SU-DHL-6 (cell line): ENCODE measurements around the gene ZCRB1.

Source experiments
- H2AFZ ChIP-seq: fragments of 200-600 bp; sonication (generic); 2 replicates; pipeline ENCODE4 v1.6.1; 2014; ENCODE audit warnings: low read depth, mild to moderate bottlenecking, moderate library complexity, mixed read lengths, antibody characterized with exemption, low read length; ENCODE audit not compliant: severe bottlenecking
- H3F3A ChIP-seq: fragments of 200-600 bp; shearing (Covaris generic); 2 replicates; pipeline ENCODE4 v1.6.0; 2016; ENCODE audit warnings: antibody characterized with exemption, mild to moderate bottlenecking; ENCODE audit not compliant: insufficient read depth
- H3K27ac ChIP-seq: fragments of 200-600 bp; sonication (generic); 2 replicates; pipeline ENCODE4 v1.5.1; 2016; ENCODE audit warnings: low read depth, mild to moderate bottlenecking, low read length, moderate library complexity, mixed read lengths
- H3K27me3 ChIP-seq: fragments of 200-600 bp; sonication (generic), shearing (Covaris generic); 2 replicates; pipeline ENCODE4 v1.6.0; 2014; ENCODE audit warnings: mild to moderate bottlenecking, low read length
- H3K36me3 ChIP-seq: fragments of 200-600 bp; sonication (generic); 2 replicates; pipeline ENCODE4 v1.6.1; 2014; ENCODE audit warnings: mild to moderate bottlenecking, low read length, mixed read lengths
- H3K4me2 ChIP-seq: fragments of 300-600, 200-600 bp; shearing (Covaris generic), sonication (generic); 2 replicates; pipeline ENCODE4 v1.6.0; 2014; ENCODE audit warnings: low read length, low read depth, mild to moderate bottlenecking; ENCODE audit not compliant: poor library complexity, severe bottlenecking
- H3K4me3 ChIP-seq: fragments of 200-600 bp; sonication (generic); 2 replicates; pipeline ENCODE4 v1.5.1; 2014; ENCODE audit warnings: antibody characterized with exemption, low read length, mild to moderate bottlenecking, mixed read lengths; ENCODE audit not compliant: insufficient read depth, poor library complexity, severe bottlenecking
- H3K79me2 ChIP-seq: fragments of 200-600 bp; sonication (generic); 2 replicates; pipeline ENCODE4 v1.6.1; 2014; ENCODE audit warnings: mild to moderate bottlenecking, low read length, moderate library complexity; ENCODE audit not compliant: insufficient read depth
- H3K9ac ChIP-seq: fragments of 200-600 bp; sonication (generic); 2 replicates; pipeline ENCODE4 v1.7.0; 2014; ENCODE audit warnings: mild to moderate bottlenecking, low read length
- H3K9me2 ChIP-seq: fragments of 200-600 bp; sonication (generic); replicated peaks from 2 replicates; pipeline ENCODE4 v1.6.1; 2014; ENCODE audit warnings: low read length; ENCODE audit not compliant: insufficient read depth
- H3K9me3 ChIP-seq: fragments of 200-600 bp; sonication (generic); 2 replicates; pipeline ENCODE4 v1.6.1; 2014; ENCODE audit warnings: low read length, mixed read lengths; ENCODE audit not compliant: insufficient read depth
- H4K20me1 ChIP-seq: fragments of 200-600 bp; sonication (generic); 2 replicates; pipeline ENCODE4 v1.6.1; 2014; ENCODE audit warnings: low read depth, mild to moderate bottlenecking, antibody characterized with exemption, low read length, moderate library complexity, mixed read lengths
- EZH2phosphoT487 ChIP-seq: fragments of 200-600 bp; sonication (generic), shearing (Covaris generic); conservative IDR thresholded peaks from 2 replicates; pipeline ENCODE4 v1.6.1; 2018; ENCODE audit warnings: mild to moderate bottlenecking, antibody characterized with exemption, low read length, moderate library complexity, mixed read lengths
- TF ChIP-seq, protein P1 (sequence below): fragments of 200-600 bp; sonication (generic); IDR thresholded peaks from one replicate; pipeline ENCODE4 v1.5.1; 2017; ENCODE audit warnings: antibody characterized with exemption, mild to moderate bottlenecking, low read length, moderate library complexity; ENCODE audit not compliant: insufficient read depth, poor library complexity, severe bottlenecking

The ZCRB1 gene, protein sequence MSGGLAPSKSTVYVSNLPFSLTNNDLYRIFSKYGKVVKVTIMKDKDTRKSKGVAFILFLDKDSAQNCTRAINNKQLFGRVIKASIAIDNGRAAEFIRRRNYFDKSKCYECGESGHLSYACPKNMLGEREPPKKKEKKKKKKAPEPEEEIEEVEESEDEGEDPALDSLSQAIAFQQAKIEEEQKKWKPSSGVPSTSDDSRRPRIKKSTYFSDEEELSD

DNA sequence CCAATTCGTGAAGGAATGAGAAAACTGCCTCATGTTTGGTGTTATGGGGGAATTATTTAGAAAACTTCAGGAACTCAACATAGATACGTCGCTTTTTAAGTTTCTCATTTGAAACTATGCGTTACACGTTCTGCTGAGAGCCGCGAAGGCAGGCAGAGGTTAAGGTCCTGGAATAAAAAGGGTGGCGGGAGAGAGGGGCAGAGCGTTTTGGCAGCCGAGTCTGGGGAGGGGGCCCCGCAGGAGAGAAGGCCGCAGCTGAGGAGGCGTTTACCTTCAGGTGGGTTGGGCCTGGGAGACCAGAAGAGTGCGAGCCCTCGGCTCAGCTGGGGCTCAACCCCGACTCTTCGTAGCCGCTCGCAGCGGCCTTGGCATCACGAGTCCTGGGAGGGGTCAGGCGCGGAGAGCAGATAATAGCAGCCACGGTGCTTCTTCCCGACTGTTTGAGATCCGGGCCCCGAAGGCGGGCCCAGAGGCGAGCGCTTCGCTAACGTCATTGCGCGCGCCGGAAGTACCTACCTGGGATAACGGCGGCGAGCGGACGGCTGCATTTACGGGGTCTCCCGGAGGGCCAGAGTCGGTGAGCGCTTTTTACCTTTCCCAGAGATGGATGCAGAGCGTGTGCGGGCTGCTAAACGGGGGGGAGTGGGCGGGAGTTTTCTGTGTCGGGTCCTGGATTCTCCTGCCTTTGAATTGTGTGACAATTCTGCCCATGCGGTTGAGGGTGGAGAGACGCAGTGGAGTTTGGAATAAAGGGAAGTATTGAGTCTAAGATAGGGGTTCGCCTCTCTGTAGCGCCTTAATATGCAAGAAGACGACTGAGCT, at the start of gene ZCRB1, which contains the start of gene PPHLN1:
ZCRB1 (minus strand) TSS at position 442 of the 822 bp plus-strand sequence. CDS start 1,992 bp downstream, outside the sequence.
PPHLN1 (plus strand) TSS at position 515 of the 822 bp plus-strand sequence. CDS start 9,736 bp downstream, outside the sequence.
- H3K79me2 ChIP-seq, result peaks cover 60% of the 10 kb centered on the region
- no peak for TF ChIP-seq EZH2phosphoT487
- TF ChIP-seq, protein P1, sequence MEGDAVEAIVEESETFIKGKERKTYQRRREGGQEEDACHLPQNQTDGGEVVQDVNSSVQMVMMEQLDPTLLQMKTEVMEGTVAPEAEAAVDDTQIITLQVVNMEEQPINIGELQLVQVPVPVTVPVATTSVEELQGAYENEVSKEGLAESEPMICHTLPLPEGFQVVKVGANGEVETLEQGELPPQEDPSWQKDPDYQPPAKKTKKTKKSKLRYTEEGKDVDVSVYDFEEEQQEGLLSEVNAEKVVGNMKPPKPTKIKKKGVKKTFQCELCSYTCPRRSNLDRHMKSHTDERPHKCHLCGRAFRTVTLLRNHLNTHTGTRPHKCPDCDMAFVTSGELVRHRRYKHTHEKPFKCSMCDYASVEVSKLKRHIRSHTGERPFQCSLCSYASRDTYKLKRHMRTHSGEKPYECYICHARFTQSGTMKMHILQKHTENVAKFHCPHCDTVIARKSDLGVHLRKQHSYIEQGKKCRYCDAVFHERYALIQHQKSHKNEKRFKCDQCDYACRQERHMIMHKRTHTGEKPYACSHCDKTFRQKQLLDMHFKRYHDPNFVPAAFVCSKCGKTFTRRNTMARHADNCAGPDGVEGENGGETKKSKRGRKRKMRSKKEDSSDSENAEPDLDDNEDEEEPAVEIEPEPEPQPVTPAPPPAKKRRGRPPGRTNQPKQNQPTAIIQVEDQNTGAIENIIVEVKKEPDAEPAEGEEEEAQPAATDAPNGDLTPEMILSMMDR, result no peak

DNA sequence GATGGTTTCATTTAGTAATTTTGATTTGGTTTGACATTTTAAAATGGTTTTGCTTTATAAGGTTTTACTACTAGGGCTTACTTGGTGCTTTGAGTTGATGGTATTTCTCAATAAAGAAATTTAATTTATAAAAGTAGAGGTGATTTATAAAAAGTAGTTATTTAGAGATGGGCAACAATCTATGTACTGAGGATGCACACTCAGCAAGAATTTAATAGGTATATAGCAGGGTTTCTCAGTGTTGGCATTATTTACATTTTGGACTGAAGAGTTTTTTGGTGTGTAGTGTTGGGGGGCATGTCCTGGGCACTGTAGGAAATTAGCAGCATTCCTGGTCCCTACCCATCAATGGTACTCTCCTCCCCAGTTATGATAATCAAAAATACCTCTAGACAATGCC, 47.8 kb upstream of the ZCRB1 start:
- Histone ChIP-seq H3K27ac (peak overlapping the region; percentile 51), H3F3A (peaks cover 8% of the 10 kb centered on the region; the same call in 1 of the 2 replicates), H3K9ac (no peak overlapping the region), H2AFZ (no peak overlapping the region), H3K36me3 (peaks cover 18% of the 10 kb centered on the region; the same call in 1 of the 2 replicates), H3K79me2 (no peaks in the 10 kb centered on the region), H3K4me2 (peak overlapping the region; percentile 21), H3K4me3 (no peak overlapping the region), H3K9me3 (no peaks in the 10 kb centered on the region), H4K20me1 (no peaks in the 10 kb centered on the region), H3K27me3 (no peaks in the 10 kb centered on the region), H3K9me2 (no peaks in the 10 kb centered on the region)
- TF ChIP-seq, protein P1, result no peak
- TF ChIP-seq EZH2phosphoT487, result no peak

More for the DNA sequence above, at the start of gene ZCRB1, which contains the start of gene PPHLN1:
- Histone ChIP-seq H2AFZ (peak within 1 kb of the TSS; percentile 91), H3K9me2 (no peaks in the 10 kb centered on the region), H3F3A (no peaks in the 10 kb centered on the region), H4K20me1 (peaks cover 5% of the 10 kb centered on the region; the same call in 1 of the 2 replicates), H3K36me3 (peaks cover 7% of the 10 kb centered on the region; the same call in 1 of the 2 replicates), H3K4me2 (peak within 1 kb of the TSS; percentile 94), H3K9ac (peak within 1 kb of the TSS; percentile 84), H3K27me3 (no peaks in the 10 kb centered on the region), H3K4me3 (peak within 1 kb of the TSS; percentile 85), H3K9me3 (no peaks in the 10 kb centered on the region), H3K27ac (peak within 1 kb of the TSS; percentile 57)

DNA sequence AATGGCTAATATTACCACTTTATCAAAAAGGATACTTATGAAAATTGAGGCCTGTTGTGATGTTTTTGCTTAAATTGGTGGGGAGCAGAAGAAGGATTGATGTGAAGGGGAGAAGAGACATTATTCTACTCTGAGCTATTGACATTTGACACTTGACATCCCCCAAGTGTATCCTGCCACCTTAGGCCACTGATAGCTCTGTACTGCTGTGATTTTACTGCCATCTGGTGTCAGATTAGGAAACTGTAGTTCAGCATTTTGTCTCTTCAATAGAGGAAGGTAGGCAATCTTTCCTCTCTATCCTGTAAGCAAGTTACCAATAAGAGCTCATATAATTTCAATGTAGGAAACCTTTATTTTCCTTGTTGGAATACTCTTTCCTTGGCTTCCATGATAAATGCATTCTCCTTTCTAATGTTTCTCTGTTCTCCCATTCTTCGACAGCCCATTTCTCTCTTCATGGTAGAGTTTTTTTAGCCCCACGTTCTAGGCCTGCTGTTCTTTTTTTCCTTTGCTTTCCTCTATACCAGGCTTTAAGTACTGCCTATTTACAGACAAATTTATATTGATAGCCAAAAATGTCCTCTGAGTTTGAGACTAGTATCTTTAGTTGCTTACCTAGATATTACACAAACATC, 46.4 kb upstream of the ZCRB1 start:
- Histone ChIP-seq H3K27me3 (no peaks in the 10 kb centered on the region), H3K4me3 (no peak overlapping the region), H3K9me3 (no peaks in the 10 kb centered on the region), H3K9me2 (no peaks in the 10 kb centered on the region), H3F3A (peaks cover 8% of the 10 kb centered on the region; the same call in 1 of the 2 replicates), H3K9ac (no peak overlapping the region), H3K79me2 (no peaks in the 10 kb centered on the region; the same call in 1 of the 2 replicates), H2AFZ (no peak overlapping the region), H3K4me2 (no peak overlapping the region), H4K20me1 (no peaks in the 10 kb centered on the region), H3K36me3 (peaks cover 16% of the 10 kb centered on the region; the same call in 1 of the 2 replicates), H3K27ac (no peak overlapping the region)
- TF ChIP-seq, protein P1, result peak; percentile 65
- no peak for TF ChIP-seq EZH2phosphoT487
